Subcutaneous adipose tissue (tissue), 4 donors: ENCODE results near the gene TRIM38. TPM values are rescaled to one million over a fixed set of nuclear protein-coding genes. Genes with fewer than 3 reads are reported as not detected.

Source experiments
- CTCF ChIP-seq: fragments of 450-650 bp; IDR thresholded peaks from one replicate; pipeline ENCODE4 v1.5.1; 2016; ENCODE audit warnings: low read depth, mild to moderate bottlenecking, control low read depth, antibody characterized with exemption, moderate library complexity
- total RNA-seq, 4 donors: library from RNA; depleted of rRNA; stranded (reverse); fragments of >200 nt; gene quantifications; one replicate each; pipeline ENCODE4 v1.1.0, GENCODE V29; 2016

The TRIM38 gene
- total RNA-seq, 4 donors from 2014 or later = 10.2 to 20.4 (median 11.2) TPM

GRCh38 chr6:26022737-26023136, 60.1 kb downstream of the TRIM38 start:
- no peak for TF ChIP-seq CTCF

- TF ChIP-seq CTCF = no peak
These were observed 62.0 kb downstream of the TRIM38 start for GRCh38 chr6:26024651-26025046.

GRCh38 chr6:26025047-26025893, 62.7 kb downstream of the TRIM38 start:
- TF ChIP-seq CTCF = no peak

GRCh38 chr6:26025894-26026832, 63.6 kb downstream of the TRIM38 start:
- TF ChIP-seq CTCF = no peak

- no peak for TF ChIP-seq CTCF
These were observed 64.4 kb downstream of the TRIM38 start for GRCh38 chr6:26026833-26027490.

- TF ChIP-seq CTCF = no peak
These were observed 65.0 kb downstream of the TRIM38 start for GRCh38 chr6:26027491-26028211.
